Lower leg skin (tissue), 3 donors: Measurements from ENCODE around the gene SFT2D1.

Experiments
- CTCF ChIP-seq, 3 donors: fragments of 450-650 bp; IDR thresholded peaks; one replicate each; pipeline ENCODE4 v1.5.1; 2016; ENCODE audit warnings: antibody characterized with exemption in 3 of 3, mild to moderate bottlenecking in 3 of 3, moderate library complexity in 2 of 3
- POLR2A ChIP-seq, 2 donors: fragments of 450-650 bp; IDR thresholded peaks; one replicate each; pipeline ENCODE4 v1.6.1; 2016 to 2017; ENCODE audit warnings: antibody characterized with exemption in 2 of 2, mild to moderate bottlenecking in 1 of 2, moderate library complexity in 1 of 2

DNA sequence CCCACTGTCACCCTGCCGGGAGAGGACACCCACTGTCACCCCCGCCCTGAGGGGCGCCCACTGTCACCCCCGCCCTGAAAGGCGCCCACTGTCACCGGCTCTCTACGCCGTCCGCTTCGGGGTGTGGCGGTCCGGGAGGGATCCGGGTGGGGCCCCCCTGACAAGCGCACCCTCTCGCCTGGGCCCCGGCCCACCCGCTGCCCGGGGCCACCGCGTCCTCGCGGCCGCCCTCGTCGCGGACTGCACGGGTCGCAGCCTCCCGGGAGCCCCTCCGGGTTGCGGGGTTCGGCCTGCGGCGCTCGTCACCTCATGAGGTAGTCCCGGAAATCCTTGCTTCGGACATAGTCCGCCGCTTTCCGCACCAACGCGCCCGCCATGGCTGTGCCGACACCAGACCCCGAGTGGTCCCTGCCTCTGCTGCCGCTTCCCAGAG is 40.2 kb upstream of the SFT2D1 start:
- no peak for TF ChIP-seq CTCF (IDR thresholded peaks at IDR 0.05)
- no peak for TF ChIP-seq POLR2A (IDR thresholded peaks at IDR 0.05)
